HEK293 (cell line): Measurements from ENCODE around the gene DEPDC5.

ENCODE experiments used
- CTCF ChIA-PET: fragments of 350-600 bp; formaldehyde crosslinking; extraction: SDS; loops from one replicate; lab custom pipeline; 2021; ENCODE audit warnings: antibody characterized with exemption; lab: Yijun Ruan, JAX
- POLR2A ChIA-PET: fragments of 300-600 bp; formaldehyde crosslinking; extraction: SDS; loops from one replicate; lab custom pipeline; 2020; ENCODE audit warnings: antibody characterized with exemption, inconsistent platforms; lab: Yijun Ruan, JAX
- H3K27ac ChIP-seq: fragments of 200-500 bp; sonication (Bioruptor generic); 2 replicates; pipeline ENCODE4 v1.5.1; 2014; ENCODE audit warnings: low read depth, low read length, control low read depth, inconsistent platforms; ENCODE audit errors: extremely low read depth
- H3K36me3 ChIP-seq, 2 experiments: fragments of 200-500 bp in 1 of 2; sonication (Bioruptor generic) in 1 of 2; 1 replicate in 1 of 2; 2 replicates in 1 of 2; pipeline ENCODE4 v1.5.1; 2014 to 2017; ENCODE audit warnings: inconsistent platforms in 2 of 2, low read length in 2 of 2; ENCODE audit not compliant: control insufficient read depth in 2 of 2, insufficient read depth in 1 of 2
- H3K4me1 ChIP-seq: fragments of 200-500 bp; sonication (Bioruptor generic); 2 replicates; pipeline ENCODE4 v1.5.1; 2014; ENCODE audit warnings: mild to moderate bottlenecking, low read length, inconsistent platforms; ENCODE audit not compliant: control insufficient read depth, insufficient read depth
- H3K4me3 ChIP-seq: 2 replicates; pipeline ENCODE4 v1.5.1; 2011; ENCODE audit warnings: low read depth, mild to moderate bottlenecking, control low read depth, low read length, moderate library complexity
- H3K9me3 ChIP-seq: fragments of 200-500 bp; sonication (Bioruptor generic); 2 replicates; pipeline ENCODE4 v1.5.1; 2014; ENCODE audit warnings: low read depth, low read length, inconsistent platforms; ENCODE audit not compliant: control insufficient read depth, insufficient read depth
- KLF1 ChIP-seq: fragments of 450-650 bp; formaldehyde crosslinking; IDR thresholded peaks from 2 replicates; pipeline ENCODE4 v1.5.1; 2016; ENCODE audit warnings: missing biosample characterization, missing genetic modification characterization
- SCRT2 ChIP-seq: fragments of 450-650 bp; formaldehyde crosslinking; IDR thresholded peaks from 2 replicates; pipeline ENCODE4 v1.5.1; 2016; ENCODE audit warnings: missing biosample characterization, missing genetic modification characterization
- ZFP3 ChIP-seq: fragments of 450-650 bp; formaldehyde crosslinking; IDR thresholded peaks from 2 replicates; pipeline ENCODE4 v1.5.1; 2016; ENCODE audit warnings: low read depth, missing biosample characterization, missing genetic modification characterization
- ZNF140 ChIP-seq: fragments of 450-650 bp; formaldehyde crosslinking; IDR thresholded peaks from 2 replicates; pipeline ENCODE4 v1.5.1; 2016; ENCODE audit warnings: missing biosample characterization, missing genetic modification characterization
- ZNF274 ChIP-seq, 2 experiments: fragments of 200-500 bp in 1 of 2; fragments of 450-650 bp in 1 of 2; sonication (Bioruptor generic) in 1 of 2; formaldehyde crosslinking in 1 of 2; IDR thresholded peaks; 2 replicates each; pipeline versions ENCODE4 v1.5.1 to v1.6.1; 2014 to 2016; ENCODE audit warnings: borderline replicate concordance in 1 of 2, inconsistent platforms in 1 of 2, low read length in 1 of 2, missing biosample characterization in 1 of 2, missing genetic modification characterization in 1 of 2
- ZNF292 ChIP-seq: fragments of 450-650 bp; formaldehyde crosslinking; IDR thresholded peaks from 2 replicates; pipeline ENCODE4 v1.5.1; 2016; ENCODE audit warnings: low read depth, missing biosample characterization, missing genetic modification characterization, borderline replicate concordance
- ZNF473 ChIP-seq: fragments of 450-650 bp; formaldehyde crosslinking; IDR thresholded peaks from 2 replicates; pipeline ENCODE4 v1.5.1; 2017; ENCODE audit warnings: missing biosample characterization, missing genetic modification characterization
- ZNF654 ChIP-seq: fragments of 450-650 bp; formaldehyde crosslinking; IDR thresholded peaks from 2 replicates; pipeline ENCODE4 v1.5.1; 2016; ENCODE audit warnings: low read depth, missing biosample characterization, missing genetic modification characterization
- ZNF707 ChIP-seq: fragments of 450-650 bp; formaldehyde crosslinking; IDR thresholded peaks from 2 replicates; pipeline ENCODE4 v1.5.1; 2016; ENCODE audit warnings: missing biosample characterization, missing genetic modification characterization
- ZNF785 ChIP-seq: fragments of 450-650 bp; formaldehyde crosslinking; IDR thresholded peaks from 2 replicates; pipeline ENCODE4 v1.5.1; 2016; ENCODE audit warnings: missing biosample characterization, missing genetic modification characterization
- TF ChIP-seq, protein P1 (sequence below): fragments of 450-650 bp; formaldehyde crosslinking; IDR thresholded peaks from 2 replicates; pipeline ENCODE4 v1.5.1; 2017; ENCODE audit warnings: missing biosample characterization, missing genetic modification characterization
- TF ChIP-seq, protein P2 (sequence below): fragments of 450-650 bp; formaldehyde crosslinking; IDR thresholded peaks from 2 replicates; pipeline ENCODE4 v1.5.1; 2016; ENCODE audit warnings: missing biosample characterization, missing genetic modification characterization
- TF ChIP-seq, protein P3 (sequence below): fragments of 450-650 bp; formaldehyde crosslinking; IDR thresholded peaks from 2 replicates; pipeline ENCODE4 v1.5.1; 2016; ENCODE audit warnings: missing biosample characterization, missing genetic modification characterization
- TF ChIP-seq, protein P4 (sequence below): fragments of 450-650 bp; formaldehyde crosslinking; IDR thresholded peaks from 2 replicates; pipeline ENCODE4 v1.5.1; 2016; ENCODE audit warnings: missing biosample characterization, missing genetic modification characterization, borderline replicate concordance

Gene DEPDC5

DNA sequence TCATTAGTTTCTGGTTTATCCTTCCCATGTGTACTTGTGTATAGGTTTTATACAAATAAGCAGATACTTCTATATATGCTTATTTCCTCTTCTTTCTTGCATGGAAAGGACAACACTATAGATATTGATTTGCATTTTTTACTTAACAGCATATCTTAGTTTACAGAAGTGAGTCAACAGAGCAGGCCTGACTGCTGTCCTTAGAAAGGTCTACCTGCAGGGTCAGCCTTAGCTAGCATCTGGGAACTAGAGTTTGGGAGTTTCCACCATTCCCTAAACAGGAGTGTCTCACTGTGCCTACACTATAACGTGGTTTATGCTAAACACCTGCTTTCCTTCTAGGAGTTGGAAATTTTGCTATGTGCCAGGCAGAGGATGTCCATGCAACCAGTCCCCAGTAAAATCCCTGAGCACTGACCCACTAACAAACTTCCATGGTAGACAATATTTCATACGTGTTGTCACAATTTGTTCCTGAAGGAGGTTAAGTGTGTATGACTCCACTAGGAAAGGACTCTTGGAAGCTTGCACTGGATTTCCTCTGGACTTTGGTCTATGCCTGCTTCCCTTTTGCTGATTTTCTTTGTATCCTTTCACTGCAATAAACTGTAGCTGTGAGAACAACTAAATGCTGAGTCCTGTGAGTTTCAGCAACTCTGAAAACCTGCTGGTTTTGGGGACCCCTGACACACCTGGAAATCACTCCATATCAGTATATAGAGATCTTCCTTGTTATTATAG is 21.6 kb upstream of the DEPDC5 start (continued):
- TF ChIP-seq ZNF292 (tag by site-specific recombination) (no peak), ZNF785 (tag by site-specific recombination) (no peak), ZNF707 (tag by site-specific recombination) (no peak)

DNA sequence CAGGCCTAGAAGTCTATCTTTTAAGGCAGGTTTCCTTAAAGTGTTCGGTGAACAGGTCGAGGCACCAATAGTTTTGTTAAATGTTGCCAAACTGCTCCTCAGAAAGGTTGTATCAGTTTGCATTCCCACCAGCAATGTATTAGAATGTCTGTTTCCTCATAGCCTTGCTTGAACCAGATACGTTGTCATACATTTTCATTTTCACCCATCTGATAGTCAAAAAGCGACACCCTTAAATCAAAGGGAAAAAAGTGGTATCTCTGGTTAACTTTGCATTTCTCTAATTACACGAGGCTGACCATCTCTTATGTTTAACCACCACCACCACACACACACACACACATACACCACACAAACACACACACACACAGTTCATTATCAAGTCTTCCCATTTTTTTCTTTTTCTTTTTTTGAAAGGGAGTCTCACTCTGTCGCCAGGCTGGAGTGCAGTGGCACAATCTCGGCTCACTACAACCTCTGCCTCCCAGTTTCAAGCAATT is 20.2 kb upstream of the DEPDC5 start:
- ChIA-PET CTCF (no interaction called here), POLR2A (interaction anchor here (0.6 kb wide), 1 partner anchor 11 kb away, joined by 3 read pairs; no protein-coding TSS in a partner anchor)
- no peaks in the 10 kb centered on the region for H3K4me1 ChIP-seq
- TF ChIP-seq ZFP3 (tag by site-specific recombination) (no peak), ZNF654 (tag by site-specific recombination) (no peak), ZNF473 (tag by site-specific recombination) (no peak)
- TF ChIP-seq, all 188 proteins: peak for 0
- Histone ChIP-seq H3K27ac (no peak overlapping the region), H3K36me3 (peaks cover 20 to 36% of the 10 kb centered on the region in 2 experiments), H3K4me3 (no peak overlapping the region), H3K9me3 (no peaks in the 10 kb centered on the region)

DNA sequence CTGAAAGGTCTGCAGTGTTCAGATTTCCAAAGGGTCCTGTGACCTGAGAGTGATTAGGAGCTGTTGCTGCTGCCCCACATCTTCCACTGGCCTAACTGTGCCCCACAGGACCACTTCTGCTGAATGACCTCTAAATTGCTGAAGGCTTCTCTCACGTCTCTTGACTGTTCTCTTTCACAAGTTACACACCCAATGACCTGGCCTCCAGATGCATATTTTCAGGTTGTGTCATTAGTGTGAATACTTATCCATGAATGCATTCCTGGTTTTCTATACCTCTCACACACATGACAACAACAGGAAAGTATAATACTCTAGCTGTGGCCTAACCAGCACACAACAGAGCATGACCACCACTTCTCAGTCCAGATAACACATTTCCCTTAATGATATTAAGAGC is 19.3 kb upstream of the DEPDC5 start:
- TF ChIP-seq, protein P1, sequence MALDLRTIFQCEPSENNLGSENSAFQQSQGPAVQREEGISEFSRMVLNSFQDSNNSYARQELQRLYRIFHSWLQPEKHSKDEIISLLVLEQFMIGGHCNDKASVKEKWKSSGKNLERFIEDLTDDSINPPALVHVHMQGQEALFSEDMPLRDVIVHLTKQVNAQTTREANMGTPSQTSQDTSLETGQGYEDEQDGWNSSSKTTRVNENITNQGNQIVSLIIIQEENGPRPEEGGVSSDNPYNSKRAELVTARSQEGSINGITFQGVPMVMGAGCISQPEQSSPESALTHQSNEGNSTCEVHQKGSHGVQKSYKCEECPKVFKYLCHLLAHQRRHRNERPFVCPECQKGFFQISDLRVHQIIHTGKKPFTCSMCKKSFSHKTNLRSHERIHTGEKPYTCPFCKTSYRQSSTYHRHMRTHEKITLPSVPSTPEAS (tag by site-specific recombination): no peak
- TF ChIP-seq KLF1 (tag by site-specific recombination) (no peak), ZNF274 (IDR thresholded peaks at IDR 0.05; ENCODE audit: low read length) (no peak), ZNF274 (tag by site-specific recombination; IDR thresholded peaks at IDR 0.05; ENCODE audit: borderline replicate concordance) (no peak), ZNF140 (no peak), SCRT2 (tag by site-specific recombination) (no peak)
- TF ChIP-seq, protein P2, sequence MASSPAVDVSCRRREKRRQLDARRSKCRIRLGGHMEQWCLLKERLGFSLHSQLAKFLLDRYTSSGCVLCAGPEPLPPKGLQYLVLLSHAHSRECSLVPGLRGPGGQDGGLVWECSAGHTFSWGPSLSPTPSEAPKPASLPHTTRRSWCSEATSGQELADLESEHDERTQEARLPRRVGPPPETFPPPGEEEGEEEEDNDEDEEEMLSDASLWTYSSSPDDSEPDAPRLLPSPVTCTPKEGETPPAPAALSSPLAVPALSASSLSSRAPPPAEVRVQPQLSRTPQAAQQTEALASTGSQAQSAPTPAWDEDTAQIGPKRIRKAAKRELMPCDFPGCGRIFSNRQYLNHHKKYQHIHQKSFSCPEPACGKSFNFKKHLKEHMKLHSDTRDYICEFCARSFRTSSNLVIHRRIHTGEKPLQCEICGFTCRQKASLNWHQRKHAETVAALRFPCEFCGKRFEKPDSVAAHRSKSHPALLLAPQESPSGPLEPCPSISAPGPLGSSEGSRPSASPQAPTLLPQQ (tag by site-specific recombination): no peak
- TF ChIP-seq, protein P3, sequence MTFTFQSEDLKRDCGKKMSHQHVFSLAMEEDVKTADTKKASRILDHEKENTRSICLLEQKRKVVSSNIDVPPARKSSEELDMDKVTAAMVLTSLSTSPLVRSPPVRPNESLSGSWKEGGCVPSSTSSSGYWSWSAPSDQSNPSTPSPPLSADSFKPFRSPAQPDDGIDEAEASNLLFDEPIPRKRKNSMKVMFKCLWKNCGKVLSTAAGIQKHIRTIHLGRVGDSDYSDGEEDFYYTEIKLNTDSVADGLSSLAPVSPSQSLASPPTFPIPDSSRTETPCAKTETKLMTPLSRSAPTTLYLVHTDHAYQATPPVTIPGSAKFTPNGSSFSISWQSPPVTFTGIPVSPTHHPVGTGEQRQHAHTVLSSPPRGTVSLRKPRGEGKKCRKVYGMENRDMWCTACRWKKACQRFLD (tag by site-specific recombination): no peak
- TF ChIP-seq, protein P4, sequence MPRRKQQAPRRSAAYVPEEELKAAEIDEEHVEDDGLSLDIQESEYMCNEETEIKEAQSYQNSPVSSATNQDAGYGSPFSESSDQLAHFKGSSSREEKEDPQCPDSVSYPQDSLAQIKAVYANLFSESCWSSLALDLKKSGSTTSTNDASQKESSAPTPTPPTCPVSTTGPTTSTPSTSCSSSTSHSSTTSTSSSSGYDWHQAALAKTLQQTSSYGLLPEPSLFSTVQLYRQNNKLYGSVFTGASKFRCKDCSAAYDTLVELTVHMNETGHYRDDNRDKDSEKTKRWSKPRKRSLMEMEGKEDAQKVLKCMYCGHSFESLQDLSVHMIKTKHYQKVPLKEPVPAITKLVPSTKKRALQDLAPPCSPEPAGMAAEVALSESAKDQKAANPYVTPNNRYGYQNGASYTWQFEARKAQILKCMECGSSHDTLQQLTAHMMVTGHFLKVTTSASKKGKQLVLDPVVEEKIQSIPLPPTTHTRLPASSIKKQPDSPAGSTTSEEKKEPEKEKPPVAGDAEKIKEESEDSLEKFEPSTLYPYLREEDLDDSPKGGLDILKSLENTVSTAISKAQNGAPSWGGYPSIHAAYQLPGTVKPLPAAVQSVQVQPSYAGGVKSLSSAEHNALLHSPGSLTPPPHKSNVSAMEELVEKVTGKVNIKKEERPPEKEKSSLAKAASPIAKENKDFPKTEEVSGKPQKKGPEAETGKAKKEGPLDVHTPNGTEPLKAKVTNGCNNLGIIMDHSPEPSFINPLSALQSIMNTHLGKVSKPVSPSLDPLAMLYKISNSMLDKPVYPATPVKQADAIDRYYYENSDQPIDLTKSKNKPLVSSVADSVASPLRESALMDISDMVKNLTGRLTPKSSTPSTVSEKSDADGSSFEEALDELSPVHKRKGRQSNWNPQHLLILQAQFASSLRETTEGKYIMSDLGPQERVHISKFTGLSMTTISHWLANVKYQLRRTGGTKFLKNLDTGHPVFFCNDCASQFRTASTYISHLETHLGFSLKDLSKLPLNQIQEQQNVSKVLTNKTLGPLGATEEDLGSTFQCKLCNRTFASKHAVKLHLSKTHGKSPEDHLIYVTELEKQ (tag by site-specific recombination): no peak
- POLR2A ChIA-PET: no interaction called here
- Histone ChIP-seq H3K4me3 (no peak overlapping the region), H3K4me1 (no peaks in the 10 kb centered on the region), H3K9me3 (no peaks in the 10 kb centered on the region), H3K36me3 (peaks cover 21 to 44% of the 10 kb centered on the region in 2 experiments), H3K27ac (no peak overlapping the region)
- CTCF ChIA-PET: no interaction called here
